Measurements from ENCODE around the gene FAM3C.

The FAM3C gene

DNA sequence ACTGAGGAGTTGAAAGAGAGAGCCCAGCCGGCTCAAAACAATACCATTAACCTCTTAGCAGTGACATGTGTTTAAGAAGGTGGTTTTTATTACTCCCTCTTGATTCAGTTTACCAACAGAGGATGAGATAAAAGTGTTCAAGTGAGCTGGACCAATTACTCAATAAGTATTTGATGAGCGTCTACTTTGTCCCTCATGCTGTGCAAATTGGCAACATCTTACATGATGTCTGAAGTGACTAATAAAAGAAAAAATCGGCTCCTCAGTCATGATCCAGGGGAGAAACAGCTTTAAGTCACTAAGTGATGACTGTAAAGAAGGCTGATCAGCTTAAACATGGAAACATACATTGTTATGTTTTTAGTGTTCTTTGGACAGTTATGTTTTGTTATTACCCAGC, 59.5 kb downstream of the FAM3C start:
- Histone ChIP-seq H3K27ac (ENCODE audit: low read depth, low read length) (no peak overlapping the region), H3K4me2 (ENCODE audit: low read length) (no peak overlapping the region), H3K36me3 (ENCODE audit: control insufficient read depth, low read length) (no peaks in the 10 kb centered on the region), H3K9me3 (ENCODE audit: control insufficient read depth, insufficient read depth, low read length) (no peaks in the 10 kb centered on the region), H3K27me3 (ENCODE audit: control insufficient read depth, low read length) (peaks cover 10% of the 10 kb centered on the region; the same call in 1 of the 2 replicates), H3K9me2 (replicated peaks; ENCODE audit: control insufficient read depth, low read length) (no peaks in the 10 kb centered on the region), H3K4me3 (ENCODE audit: low read length) (no peak overlapping the region), H4K20me1 (ENCODE audit: control insufficient read depth, insufficient read depth, low read depth, low read length) (no peaks in the 10 kb centered on the region), H3K4me1 (ENCODE audit: control insufficient read depth, low read length) (no peaks in the 10 kb centered on the region), H3K79me2 (ENCODE audit: control insufficient read depth, low read length) (no peaks in the 10 kb centered on the region), H3F3A (ENCODE audit: control insufficient read depth, insufficient read depth) (no peaks in the 10 kb centered on the region)
- TF ChIP-seq, protein P1, sequence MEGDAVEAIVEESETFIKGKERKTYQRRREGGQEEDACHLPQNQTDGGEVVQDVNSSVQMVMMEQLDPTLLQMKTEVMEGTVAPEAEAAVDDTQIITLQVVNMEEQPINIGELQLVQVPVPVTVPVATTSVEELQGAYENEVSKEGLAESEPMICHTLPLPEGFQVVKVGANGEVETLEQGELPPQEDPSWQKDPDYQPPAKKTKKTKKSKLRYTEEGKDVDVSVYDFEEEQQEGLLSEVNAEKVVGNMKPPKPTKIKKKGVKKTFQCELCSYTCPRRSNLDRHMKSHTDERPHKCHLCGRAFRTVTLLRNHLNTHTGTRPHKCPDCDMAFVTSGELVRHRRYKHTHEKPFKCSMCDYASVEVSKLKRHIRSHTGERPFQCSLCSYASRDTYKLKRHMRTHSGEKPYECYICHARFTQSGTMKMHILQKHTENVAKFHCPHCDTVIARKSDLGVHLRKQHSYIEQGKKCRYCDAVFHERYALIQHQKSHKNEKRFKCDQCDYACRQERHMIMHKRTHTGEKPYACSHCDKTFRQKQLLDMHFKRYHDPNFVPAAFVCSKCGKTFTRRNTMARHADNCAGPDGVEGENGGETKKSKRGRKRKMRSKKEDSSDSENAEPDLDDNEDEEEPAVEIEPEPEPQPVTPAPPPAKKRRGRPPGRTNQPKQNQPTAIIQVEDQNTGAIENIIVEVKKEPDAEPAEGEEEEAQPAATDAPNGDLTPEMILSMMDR (IDR thresholded peaks at IDR 0.05; ENCODE audit: low read depth, low read length, poor library complexity, severe bottlenecking): no peak
- TF ChIP-seq EZH2phosphoT487 (IDR thresholded peaks at IDR 0.05; ENCODE audit: borderline replicate concordance, low read length): no peak

DNA sequence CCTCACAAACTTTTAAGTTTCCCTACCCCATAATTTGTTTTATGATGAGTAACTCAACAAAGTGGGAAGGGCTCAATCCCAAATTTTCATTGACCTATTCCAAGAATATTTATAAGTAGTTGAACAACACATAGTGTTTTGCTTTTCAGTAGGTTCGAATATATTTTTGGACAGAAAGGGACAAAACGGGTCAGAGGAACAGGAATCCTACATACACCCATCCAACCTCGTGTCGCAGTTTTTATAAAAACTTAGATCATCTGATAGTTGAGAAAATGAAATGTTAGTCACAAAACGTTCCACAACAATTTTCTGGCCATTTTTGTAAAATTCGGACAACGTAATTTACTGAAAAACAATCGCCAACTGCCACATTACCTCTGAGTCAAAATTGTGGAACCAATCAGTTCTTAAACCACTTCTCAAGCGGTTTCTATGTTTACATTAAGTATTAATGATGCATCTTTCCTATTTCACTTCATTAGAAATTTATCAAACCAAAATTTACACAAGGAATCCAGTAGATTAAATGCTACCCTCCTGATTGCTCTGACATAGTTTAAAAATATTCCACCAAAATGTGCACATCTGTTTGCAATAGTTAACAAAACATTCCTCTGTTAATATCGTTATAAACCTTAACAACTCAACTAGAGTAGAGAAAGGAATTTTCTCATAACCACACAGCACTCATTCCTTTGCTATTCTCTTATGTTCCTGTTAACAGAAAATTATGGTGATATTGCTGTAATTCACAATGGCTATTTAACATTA, 61.0 kb downstream of the FAM3C start:
- TF ChIP-seq, protein P1 (IDR thresholded peaks at IDR 0.05; ENCODE audit: low read depth, low read length, poor library complexity, severe bottlenecking): no peak
- no peak for TF ChIP-seq EZH2phosphoT487 (IDR thresholded peaks at IDR 0.05; ENCODE audit: borderline replicate concordance, low read length)
- no peaks in the 10 kb centered on the region for H4K20me1 ChIP-seq (ENCODE audit: control insufficient read depth, insufficient read depth, low read depth, low read length)
- peaks cover 21% of the 10 kb centered on the region for H3K27me3 ChIP-seq (ENCODE audit: control insufficient read depth, low read length)
- no peak overlapping the region for H3K4me2 ChIP-seq (ENCODE audit: low read length)
- H3K9me3 ChIP-seq (ENCODE audit: control insufficient read depth, insufficient read depth, low read length): no peaks in the 10 kb centered on the region
- no peaks in the 10 kb centered on the region for H3K79me2 ChIP-seq (ENCODE audit: control insufficient read depth, low read length)
- no peaks in the 10 kb centered on the region for H3F3A ChIP-seq (ENCODE audit: control insufficient read depth, insufficient read depth)
- H3K27ac ChIP-seq (ENCODE audit: low read depth, low read length): no peak overlapping the region
- no peaks in the 10 kb centered on the region for H3K9me2 ChIP-seq (replicated peaks; ENCODE audit: control insufficient read depth, low read length)
- no peaks in the 10 kb centered on the region for H3K4me1 ChIP-seq (ENCODE audit: control insufficient read depth, low read length)
- H3K36me3 ChIP-seq (ENCODE audit: control insufficient read depth, low read length): no peaks in the 10 kb centered on the region
- H3K4me3 ChIP-seq (ENCODE audit: low read length): no peak overlapping the region

DNA sequence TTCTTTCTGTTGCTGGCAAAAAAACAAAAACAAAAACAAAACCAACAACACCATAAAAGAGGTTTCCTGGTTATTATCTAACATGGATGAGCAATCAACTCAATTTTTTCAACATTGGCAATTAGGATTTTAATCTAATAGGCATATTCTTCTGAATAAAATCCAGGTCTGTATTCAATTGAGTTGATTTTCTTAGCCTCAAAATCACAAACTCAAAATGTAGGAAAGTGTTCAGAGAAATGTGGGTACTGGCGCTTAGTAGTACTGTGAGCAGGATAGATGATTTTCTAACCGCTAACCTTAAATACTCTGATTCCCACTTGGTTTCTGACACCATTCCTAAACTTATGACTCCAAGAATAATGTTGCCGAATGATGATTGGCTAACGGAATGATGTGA, 61.7 kb downstream of the FAM3C start:
- no peak overlapping the region for H3K4me3 ChIP-seq (ENCODE audit: low read length)
- no peaks in the 10 kb centered on the region for H3K9me2 ChIP-seq (replicated peaks; ENCODE audit: control insufficient read depth, low read length)
- H3F3A ChIP-seq (ENCODE audit: control insufficient read depth, insufficient read depth): no peaks in the 10 kb centered on the region
- no peak overlapping the region for H3K27ac ChIP-seq (ENCODE audit: low read depth, low read length)
- no peaks in the 10 kb centered on the region for H3K79me2 ChIP-seq (ENCODE audit: control insufficient read depth, low read length)
- H3K36me3 ChIP-seq (ENCODE audit: control insufficient read depth, low read length): no peaks in the 10 kb centered on the region
- H4K20me1 ChIP-seq (ENCODE audit: control insufficient read depth, insufficient read depth, low read depth, low read length): no peaks in the 10 kb centered on the region
- H3K4me1 ChIP-seq (ENCODE audit: control insufficient read depth, low read length): no peaks in the 10 kb centered on the region; the same call in 1 of the 2 replicates
- H3K9me3 ChIP-seq (ENCODE audit: control insufficient read depth, insufficient read depth, low read length): no peaks in the 10 kb centered on the region
- H3K4me2 ChIP-seq (ENCODE audit: low read length): no peak overlapping the region
- H3K27me3 ChIP-seq (ENCODE audit: control insufficient read depth, low read length): peaks cover 28% of the 10 kb centered on the region
- TF ChIP-seq EZH2phosphoT487 (IDR thresholded peaks at IDR 0.05; ENCODE audit: borderline replicate concordance, low read length): no peak

DNA sequence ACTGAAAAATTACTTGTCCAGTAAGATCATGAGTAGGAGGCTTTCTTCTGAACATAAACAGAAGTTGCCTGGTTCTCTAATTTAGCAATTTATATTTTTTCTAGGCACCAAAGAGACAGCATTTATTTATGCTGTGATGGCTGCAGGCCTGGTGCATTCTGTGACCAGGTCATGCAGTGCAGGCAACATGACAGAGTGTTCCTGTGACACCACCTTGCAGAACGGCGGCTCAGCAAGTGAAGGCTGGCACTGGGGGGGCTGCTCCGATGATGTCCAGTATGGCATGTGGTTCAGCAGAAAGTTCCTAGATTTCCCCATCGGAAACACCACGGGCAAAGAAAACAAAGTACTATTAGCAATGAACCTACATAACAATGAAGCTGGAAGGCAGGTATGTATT, 64.5 kb downstream of the FAM3C start:
- H3K4me2 ChIP-seq (ENCODE audit: low read length): no peak overlapping the region
- no peaks in the 10 kb centered on the region for H3K9me3 ChIP-seq (ENCODE audit: control insufficient read depth, insufficient read depth, low read length)
- H3K27ac ChIP-seq (ENCODE audit: low read depth, low read length): no peak overlapping the region
- H3K4me1 ChIP-seq (ENCODE audit: control insufficient read depth, low read length): no peaks in the 10 kb centered on the region; the same call in 1 of the 2 replicates
- no peaks in the 10 kb centered on the region for H4K20me1 ChIP-seq (ENCODE audit: control insufficient read depth, insufficient read depth, low read depth, low read length)
- no peaks in the 10 kb centered on the region for H3F3A ChIP-seq (ENCODE audit: control insufficient read depth, insufficient read depth)
- H3K4me3 ChIP-seq (ENCODE audit: low read length): no peak overlapping the region
- H3K36me3 ChIP-seq (ENCODE audit: control insufficient read depth, low read length): no peaks in the 10 kb centered on the region
- peaks cover 42% of the 10 kb centered on the region for H3K27me3 ChIP-seq (ENCODE audit: control insufficient read depth, low read length)
- H3K79me2 ChIP-seq (ENCODE audit: control insufficient read depth, low read length): no peaks in the 10 kb centered on the region
- no peak; the same call in 1 of the 2 replicates for TF ChIP-seq EZH2phosphoT487 (IDR thresholded peaks at IDR 0.05; ENCODE audit: borderline replicate concordance, low read length)
- TF ChIP-seq, protein P1 (IDR thresholded peaks at IDR 0.05; ENCODE audit: low read depth, low read length, poor library complexity, severe bottlenecking): no peak
- no peaks in the 10 kb centered on the region for H3K9me2 ChIP-seq (replicated peaks; ENCODE audit: control insufficient read depth, low read length)

Measured in DOHH2 (cell line).